K562 (cell line): ENCODE measurements around the gene CEP78. TPM values are rescaled to one million over a fixed set of nuclear protein-coding genes. Genes with fewer than 3 reads are reported as not detected.

Experiments
- ATAC-seq: fragments of 200-7000 bp; cut with Tn5 transposase; 3 replicates; pipeline ENCODE4 v1.9.1; 2020; ENCODE audit warnings: moderate library complexity
- BruUV-seq: library from RNA; stranded (reverse); fragments of 400-500 nt; replicated peaks from 2 replicates; lab custom pipeline; 2021; lab: Mats Ljungman, UMichigan
- CTCF ChIA-PET: fragments of 300-600 bp; formaldehyde crosslinking; extraction: SDS; loops from one replicate; lab custom pipeline; 2021; ENCODE audit warnings: low intra/inter-chr PET ratio; lab: Yijun Ruan, JAX
- POLR2A ChIA-PET: fragments of 300-600, 350-650 bp; sonication (Branson Sonifier 250); formaldehyde crosslinking; extraction: SDS; loops from one replicate; lab custom pipeline; 2021; ENCODE audit warnings: antibody characterized with exemption, inconsistent platforms; lab: Yijun Ruan, JAX
- DNase-seq, 4 experiments: peaks; one replicate each; pipeline versions ENCODE4 v3.0.0 to v3.0.0-alpha.2; 2011 to 2018; ENCODE audit warnings: low spot score in 3 of 4, mixed read lengths in 3 of 4; ENCODE audit errors: extremely low read depth in 1 of 4
- FAIRE-seq: peaks from 2 replicates; lab custom pipeline; 2011; peaks lifted over from hg19 to GRCh38; lab: Jason Lieb, UNC
- H2AFZ ChIP-seq: 2 replicates; pipeline ENCODE4 v1.6.0; 2011; ENCODE audit warnings: low read depth, low read length, control low read depth, inconsistent platforms
- H3K27ac ChIP-seq: fragments of 200-600 bp; 3 replicates; pipeline ENCODE4 v1.8.0; 2011; ENCODE audit warnings: low read depth, mild to moderate bottlenecking, control low read depth, inconsistent platforms, low read length, moderate library complexity, mixed read lengths; ENCODE audit errors: extremely low read depth
- H3K27me3 ChIP-seq, 2 experiments: fragments of 300-600 bp in 1 of 2; 2 replicates in 1 of 2; 3 replicates in 1 of 2; pipeline versions ENCODE4 v1.6.0 to v1.8.0; 2011; ENCODE audit warnings: inconsistent platforms in 2 of 2, low read length in 2 of 2, mild to moderate bottlenecking in 1 of 2, mixed read lengths in 1 of 2, moderate library complexity in 1 of 2; ENCODE audit not compliant: control insufficient read depth in 2 of 2, insufficient read depth in 2 of 2
- H3K36me3 ChIP-seq: fragments of 300-600 bp; 3 replicates; pipeline ENCODE4 v1.8.0; 2011; ENCODE audit warnings: mild to moderate bottlenecking, low read length, inconsistent platforms; ENCODE audit not compliant: control insufficient read depth, insufficient read depth
- H3K4me1 ChIP-seq, 2 experiments: fragments of 200-600 bp in 1 of 2; replicated peaks in 1 of 2; 2 replicates in 1 of 2; 3 replicates in 1 of 2; pipeline versions ENCODE4 v1.5.1 to v1.8.0; 2011; ENCODE audit warnings: inconsistent platforms in 2 of 2, low read length in 2 of 2, mild to moderate bottlenecking in 1 of 2, mixed read lengths in 1 of 2, moderate library complexity in 1 of 2; ENCODE audit not compliant: control insufficient read depth in 2 of 2, insufficient read depth in 2 of 2
- H3K4me2 ChIP-seq: 2 replicates; pipeline ENCODE4 v1.6.1; 2011; ENCODE audit warnings: low read length, control low read depth, inconsistent platforms, mixed read lengths; ENCODE audit not compliant: insufficient read depth
- H3K4me3 ChIP-seq: fragments of 200-600 bp; sonication (generic), shearing (Covaris generic); 2 replicates; pipeline ENCODE4 v1.5.1; 2016; ENCODE audit warnings: control low read depth, inconsistent platforms
- H3K79me2 ChIP-seq: fragments of 200-600 bp; 3 replicates; pipeline ENCODE4 v1.8.0; 2011; ENCODE audit warnings: low read length, inconsistent platforms; ENCODE audit not compliant: control insufficient read depth, insufficient read depth
- H3K9ac ChIP-seq, 2 experiments: 2 replicates each; pipeline versions ENCODE4 v1.6.0 to v1.6.1; 2011; ENCODE audit warnings: low read depth in 2 of 2, low read length in 2 of 2, control low read depth in 1 of 2, inconsistent platforms in 1 of 2, mild to moderate bottlenecking in 1 of 2, mixed read lengths in 1 of 2; ENCODE audit not compliant: insufficient read depth in 1 of 2
- H3K9me1 ChIP-seq: one replicate; pipeline ENCODE4 v1.6.0; 2011; ENCODE audit warnings: inconsistent platforms, mild to moderate bottlenecking, low read length, moderate library complexity; ENCODE audit not compliant: control insufficient read depth, insufficient read depth
- H3K9me3 ChIP-seq: replicated peaks from 2 replicates; pipeline ENCODE4 v1.5.1; 2011; ENCODE audit warnings: low read depth, low read length, inconsistent platforms; ENCODE audit not compliant: control insufficient read depth, insufficient read depth
- H4K20me1 ChIP-seq: replicated peaks from 2 replicates; pipeline ENCODE4 v1.6.1; 2011; ENCODE audit warnings: low read length, inconsistent platforms, mixed read lengths; ENCODE audit not compliant: control insufficient read depth, insufficient read depth
- ASH1L ChIP-seq: fragments of 450-650 bp; IDR thresholded peaks from 2 replicates; pipeline ENCODE4 v1.6.1; 2018; ENCODE audit warnings: borderline replicate concordance, mild to moderate bottlenecking, low read depth; ENCODE audit not compliant: partially characterized antibody
- E4F1 ChIP-seq: fragments of 250-450 bp; sonication (Bioruptor Pico); IDR thresholded peaks from 2 replicates; pipeline ENCODE4 v1.5.0; 2021; ENCODE audit warnings: mild to moderate bottlenecking, borderline replicate concordance
- ETV6 ChIP-seq, 3 experiments: fragments of 150-350 bp in 1 of 3; sonication (generic) in 1 of 3; formaldehyde crosslinking in 1 of 3; IDR thresholded peaks; 2 replicates each; pipeline versions ENCODE4 v1.6.1 to v1.8.0; 2014 to 2022; ENCODE audit warnings: borderline replicate concordance in 2 of 3, low read depth in 2 of 3, antibody characterized with exemption in 1 of 3, low read length in 1 of 3, mild to moderate bottlenecking in 1 of 3, missing genetic modification reagents in 1 of 3
- FOSL1 ChIP-seq: fragments of 200-800 bp; sonication (Bioruptor generic); conservative IDR thresholded peaks from 2 replicates; pipeline ENCODE4 v1.6.1; 2016; ENCODE audit warnings: missing genetic modification characterization, missing compliant biosample characterization
- GATA2 ChIP-seq: sonication (generic); formaldehyde crosslinking; IDR thresholded peaks from 2 replicates; pipeline ENCODE4 v1.4.0; 2020; ENCODE audit warnings: mild to moderate bottlenecking, missing genetic modification reagents
- MCM2 ChIP-seq: fragments of 450-650 bp; IDR thresholded peaks from 2 replicates; pipeline ENCODE4 v1.6.1; 2017; ENCODE audit warnings: low read depth, mild to moderate bottlenecking
- MTA1 ChIP-seq: fragments of 450-650 bp; IDR thresholded peaks from 2 replicates; pipeline ENCODE4 v1.6.1; 2017; ENCODE audit warnings: borderline replicate concordance
- NFIX ChIP-seq: fragments of 250-450 bp; sonication (Bioruptor Pico); IDR thresholded peaks from 2 replicates; pipeline ENCODE4 v1.4.0; 2020; ENCODE audit warnings: low read depth, mild to moderate bottlenecking, moderate library complexity
- RBFOX2 ChIP-seq: fragments of 200-400 bp; formaldehyde crosslinking; IDR thresholded peaks from 2 replicates; pipeline ENCODE4 v1.6.1; 2017; ENCODE audit warnings: low read depth, mild to moderate bottlenecking, low read length, moderate library complexity
- RERE ChIP-seq: sonication (generic); formaldehyde crosslinking; IDR thresholded peaks from 2 replicates; pipeline ENCODE4 v1.8.0; 2023; ENCODE audit warnings: missing genetic modification reagents, mild to moderate bottlenecking, borderline replicate concordance
- SMARCA5 ChIP-seq: fragments of 450-650 bp; IDR thresholded peaks from 2 replicates; pipeline ENCODE4 v1.6.1; 2016
- SMARCC2 ChIP-seq: fragments of 450-650 bp; IDR thresholded peaks from 2 replicates; pipeline ENCODE4 v1.6.1; 2017; ENCODE audit warnings: antibody characterized with exemption, moderate library complexity, mild to moderate bottlenecking, low read depth
- TEAD2 ChIP-seq: fragments of 450-650 bp; IDR thresholded peaks from 2 replicates; pipeline ENCODE4 v1.6.1; 2016; ENCODE audit warnings: missing genetic modification characterization, control low read depth, missing compliant biosample characterization
- ZNF174 ChIP-seq: fragments of 250-450 bp; sonication (Bioruptor Pico); IDR thresholded peaks from 2 replicates; pipeline ENCODE4 v1.4.0; 2020; ENCODE audit warnings: mild to moderate bottlenecking
- ZNF444 ChIP-seq: fragments of 250-450 bp; sonication (Bioruptor Pico); IDR thresholded peaks from 2 replicates; pipeline ENCODE4 v1.4.0; 2020; ENCODE audit warnings: mild to moderate bottlenecking, moderate library complexity
- WGBS: fragments of 100-300 bp; shearing (Covaris generic); methylation state at CpG from one replicate; pipeline ENCODE4 v1.1.6; 2016; ENCODE audit warnings: low coverage, mixed read lengths; ENCODE audit not compliant: insufficient coverage; ENCODE audit errors: missing lambda C conversion rate; 5-methylcytosine and 5-hydroxymethylcytosine counted together
- in situ Hi-C: fragments of 300-500 bp; cut with MboI; formaldehyde crosslinking; loops from 4 replicates; pipeline ENCODE4 v1.15.0; 2018; ENCODE audit warnings: inconsistent platforms, mixed read lengths
- intact Hi-C: fragments of 100-400 bp; cut with micrococcal nuclease; formaldehyde crosslinking; loops from 2 replicates; pipeline ENCODE4 v1.14.2; 2022
- polyA plus RNA-seq, 8 experiments: library from polyadenylated mRNA; depleted of rRNA in 4 of 8; stranded (reverse) in 5 of 8; unstranded in 3 of 8; fragments of >200 nt; fragmentation: Nextera tagmentation in 2 of 8; fragmentation: Illumina TruSeq in 1 of 8; extraction: Ambion mirVana in 2 of 8; extraction: Trizol in 1 of 8; gene quantifications; 2 replicates each; pipeline versions ENCODE4 v1.2.1 to v1.2.3, GENCODE V29; 2011 to 2014; ENCODE audit warnings: inconsistent platforms in 1 of 8, missing spikeins in 1 of 8
- total RNA-seq, 7 experiments: library from RNA; depleted of rRNA in 6 of 7; stranded (reverse); fragments of >200 nt in 6 of 7; fragmentation: Illumina TruSeq in 2 of 7; extraction: Trizol in 2 of 7; gene quantifications; 2 replicates each; pipeline versions ENCODE4 v1.2.1 to v1.2.3, GENCODE V29; 2011 to 2021; ENCODE audit warnings: low replicate concordance in 1 of 7

CEP78 gene
- total and polyA plus RNA-seq, 9 of the 15 experiments (the other 6 are each of a cell fraction or from before 2014, with no cell fraction given) = 3.5 to 26.0 (median 21.5) TPM

GRCh38 chr9:78309066-78309465, 73.2 kb downstream of the CEP78 start:
- no peaks in the 10 kb centered on the region for H3K9me1 ChIP-seq
- no peaks in the 10 kb centered on the region for H3K9me3 ChIP-seq
- FAIRE-seq (no peak), DNase-seq (no peak), ATAC-seq (no peak)
- 93% methylated on average over 5 of the region's 6 CpGs for WGBS
- H3K27ac ChIP-seq = no peak overlapping the region
- ChIA-PET CTCF (no interaction called here), POLR2A (interaction anchor here (1.1 to 1.5 kb wide), 3 partner anchors 8 to 12 kb away, joined by 3 to 9 read pairs (median 3); partner anchors contain the start of gene PSAT1)
- H3K4me1 ChIP-seq = no peaks in the 10 kb centered on the region; a peak in 1 of 5 replicates
- in situ Hi-C loops (no loop called here), intact Hi-C loops (no loop called here)
- no peak overlapping the region for H3K4me2 ChIP-seq
- no TSS peak for BruUV-seq
- H3K4me3 ChIP-seq = no peak overlapping the region
- peaks cover 53% of the 10 kb centered on the region for H3K36me3 ChIP-seq
- H4K20me1 ChIP-seq = 0 out of 2 replicates have a peak, but pooled peaks cover 4% of the 10 kb centered on the region
- H3K9ac ChIP-seq = no peak overlapping the region
- H3K27me3 ChIP-seq = no peaks in the 10 kb centered on the region
- H3K79me2 ChIP-seq = no peaks in the 10 kb centered on the region; the same call in 2 of the 3 replicates
- H2AFZ ChIP-seq = no peak overlapping the region
- TF ChIP-seq ETV6 (IDR thresholded peaks at IDR 0.05; ENCODE audit: borderline replicate concordance in 1 of 2, low read depth in 2 of 2, low read length in 1 of 2) (no peak), ETV6 (CRISPR knock-in tag; IDR thresholded peaks at IDR 0.05; ENCODE audit: borderline replicate concordance) (no peak), RBFOX2 (no peak), SMARCA5 (no peak), RERE (CRISPR knock-in tag) (no peak), MTA1 (no peak), MCM2 (no peak), GATA2 (no peak), NFIX (CRISPR knock-in tag) (no peak), SMARCC2 (no peak), ASH1L (no peak), ZNF444 (CRISPR knock-in tag) (no peak), E4F1 (CRISPR knock-in tag) (no peak), TEAD2 (no peak), ZNF174 (no peak), FOSL1 (tag) (no peak)
